Uterus (tissue), 2 donors: Measurements from ENCODE around the gene TM4SF20.

Experiments
- CTCF ChIP-seq, 4 experiments: fragments of 200-600 bp in 2 of 4; fragments of 450-650 bp in 2 of 4; sonication (generic) in 2 of 4; IDR thresholded peaks; one replicate each; pipeline ENCODE4 v1.5.1; 2016 to 2019; ENCODE audit warnings: antibody characterized with exemption in 4 of 4, mild to moderate bottlenecking in 2 of 4, moderate library complexity in 1 of 4
- POLR2A ChIP-seq, 2 donors: fragments of 450-650 bp; IDR thresholded peaks; one replicate each; pipeline ENCODE4 v1.6.1; 2016; ENCODE audit warnings: antibody characterized with exemption in 2 of 2, mild to moderate bottlenecking in 1 of 2, moderate library complexity in 1 of 2

DNA sequence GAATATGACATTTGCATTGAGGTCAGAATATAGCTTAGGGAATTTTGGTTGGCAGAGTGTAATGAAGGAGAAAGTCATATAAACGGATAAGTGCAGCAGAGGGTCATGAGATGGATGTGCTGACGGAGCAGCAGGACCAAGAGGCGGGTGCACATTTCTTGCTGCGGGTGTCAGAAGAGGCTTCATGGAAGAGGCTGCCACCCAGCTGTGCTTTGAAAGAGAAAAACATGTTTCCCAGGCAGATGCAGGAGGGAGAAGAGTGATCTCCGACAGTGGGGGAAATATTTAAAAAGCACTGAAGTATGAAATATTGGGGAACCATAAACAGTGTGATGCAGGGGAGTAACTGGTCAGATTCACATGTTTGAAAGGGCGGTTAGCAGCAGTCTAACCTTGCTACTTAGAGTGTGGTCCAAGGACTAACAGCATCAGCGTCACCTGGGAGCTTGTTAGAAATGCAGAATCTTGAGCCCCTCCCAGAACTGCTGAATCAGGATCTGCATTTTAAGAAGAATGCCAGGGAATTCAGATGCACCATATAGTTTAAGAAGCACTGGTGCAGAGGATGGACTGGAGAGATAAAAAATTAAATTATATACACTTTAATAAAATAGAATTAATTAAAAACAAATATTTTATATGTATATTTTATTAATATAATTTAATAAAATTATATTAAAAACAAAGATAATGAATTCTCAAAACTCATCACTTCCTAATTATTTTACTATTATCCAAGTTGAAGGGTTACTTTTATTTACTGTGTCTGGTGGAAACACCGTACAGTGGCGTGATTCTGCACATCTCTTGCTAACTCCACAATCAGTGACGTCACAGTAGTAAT lies 44.8 kb upstream of the TM4SF20 start:
- TF ChIP-seq CTCF (IDR thresholded peaks at IDR 0.05) (no peak), POLR2A (IDR thresholded peaks at IDR 0.05) (no peak)
